Measurements from ENCODE around the gene PRKCA.
"Not testable (repeated sequence)": the region's sequence is repeated elsewhere in the genome, so short reads cannot be mapped to it uniquely, and the experiment has no call there.

Gene PRKCA

DNA sequence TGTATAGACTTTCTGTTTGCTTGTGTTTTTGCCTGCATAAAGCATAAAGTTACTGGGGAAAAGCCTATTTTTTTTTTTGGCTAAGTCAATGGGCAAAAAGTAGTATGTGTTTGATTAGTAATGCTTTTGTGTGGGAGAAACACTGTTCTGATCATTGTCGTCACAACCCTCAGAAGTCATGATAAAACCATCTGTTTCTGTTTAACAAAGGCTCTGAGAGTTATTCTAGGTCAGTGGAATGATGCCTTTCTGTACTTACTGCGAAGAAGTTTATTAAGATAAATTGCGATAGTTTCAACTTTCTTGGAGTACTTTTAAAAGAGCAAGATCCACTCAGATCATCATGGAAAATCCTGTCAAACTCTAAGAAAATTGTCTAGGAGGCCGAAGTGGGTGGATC lies 80.9 kb downstream of the PRKCA start:
- DNase-seq (ENCODE audit: low read depth, low spot score): peak; percentile 52

DNA sequence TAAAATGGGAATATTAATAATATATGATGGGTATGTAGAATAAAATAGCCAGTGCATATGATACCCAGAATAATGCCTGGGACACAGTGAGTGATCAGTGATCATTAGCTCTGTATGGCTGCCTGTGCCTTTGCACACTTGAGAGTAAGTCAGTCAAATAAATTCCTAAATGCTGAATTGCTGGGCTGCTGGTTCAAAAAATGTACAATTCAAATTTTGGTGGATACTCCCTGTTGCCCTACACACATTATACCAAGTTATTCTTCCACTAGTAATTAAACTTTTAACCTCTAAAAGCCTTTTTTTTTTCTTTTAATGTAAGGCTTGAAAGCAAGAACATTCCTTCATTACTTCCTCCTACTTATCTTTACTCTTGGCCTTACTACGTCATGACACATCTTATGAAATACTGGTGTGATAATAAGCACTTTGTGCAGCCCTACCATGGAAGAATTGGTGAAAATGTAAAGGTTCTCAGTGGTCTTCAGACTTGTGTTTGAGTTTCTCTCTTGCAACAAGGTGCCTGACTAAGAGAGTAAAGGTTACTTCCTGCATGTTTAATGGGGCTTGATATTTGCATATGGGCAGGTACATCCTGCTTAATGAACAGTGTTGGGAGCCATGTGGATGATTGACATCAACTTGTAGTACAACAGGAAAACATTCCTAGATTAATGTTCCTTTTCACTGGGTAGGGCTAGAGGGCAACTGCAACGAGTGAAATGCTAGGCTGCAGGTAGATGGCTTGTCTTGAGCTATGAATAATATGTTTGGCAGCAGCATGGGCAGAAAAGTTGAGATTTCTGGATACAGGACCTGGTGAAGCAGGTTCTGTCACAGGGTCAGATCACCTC lies 84.3 kb downstream of the PRKCA start:
- no peak for DNase-seq (ENCODE audit: low read depth, low spot score)

DNA sequence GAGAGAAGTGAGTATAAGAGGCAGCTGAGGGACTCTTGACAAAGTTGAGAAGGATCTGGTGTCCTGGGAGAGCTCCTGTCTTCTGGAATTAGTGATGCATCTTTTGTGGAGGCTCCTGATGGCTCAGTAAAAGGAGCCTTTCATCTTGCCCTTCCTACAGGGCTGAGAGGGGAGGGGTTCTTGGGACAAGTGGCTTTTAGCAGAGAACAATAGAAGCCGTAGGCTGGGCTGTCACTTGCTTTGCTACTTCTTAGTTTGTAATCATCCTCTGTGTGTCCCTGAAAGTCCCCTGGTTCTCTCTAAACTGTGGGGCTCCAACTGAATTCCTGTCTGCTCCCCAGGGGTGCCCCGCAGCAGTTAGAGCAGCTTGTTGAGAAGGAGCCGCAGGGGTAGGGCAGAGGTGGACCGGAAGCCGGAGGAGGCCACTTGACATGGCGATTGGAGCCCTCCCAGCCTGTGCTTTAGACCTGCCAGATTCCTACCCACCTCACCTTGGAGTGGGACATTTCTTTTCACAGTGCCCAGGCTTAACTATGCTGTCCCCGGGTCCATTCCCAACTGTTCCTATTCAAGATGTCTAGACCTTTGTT lies 85.1 kb downstream of the PRKCA start:
- no peak for DNase-seq (ENCODE audit: low read depth, low spot score)

DNA sequence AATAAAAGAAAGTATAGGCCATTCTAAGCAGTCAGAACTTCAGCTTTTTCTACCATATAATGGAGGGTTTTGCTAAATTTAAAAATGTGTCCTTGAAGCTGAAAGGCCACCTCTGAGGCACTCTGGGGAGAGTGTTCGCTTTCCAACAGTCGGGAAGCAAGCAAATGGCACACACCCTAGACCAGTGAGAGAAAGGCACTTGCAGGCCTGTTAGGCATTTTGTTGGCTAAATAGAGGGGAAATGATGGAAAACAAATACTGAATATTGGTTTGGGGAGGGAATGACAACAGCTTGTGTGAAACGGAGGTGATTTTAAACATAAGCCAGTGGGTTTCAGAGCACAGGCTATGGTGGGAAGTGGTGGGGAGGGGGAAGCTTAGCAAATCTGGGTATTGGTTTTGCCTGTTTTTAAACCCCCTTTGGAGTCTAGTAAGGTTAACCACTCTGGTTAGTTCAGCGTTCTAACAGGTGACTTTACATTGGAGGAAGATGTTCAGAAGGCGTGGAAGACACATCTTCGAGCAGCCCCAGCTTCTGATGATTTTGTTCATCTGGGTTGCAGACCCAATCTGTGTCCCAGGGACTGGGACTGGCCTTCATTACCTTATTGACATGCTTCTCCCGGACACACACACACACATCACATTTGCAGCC lies 90.5 kb downstream of the PRKCA start:
- DNase-seq (ENCODE audit: low read depth, low spot score): no peak

DNA sequence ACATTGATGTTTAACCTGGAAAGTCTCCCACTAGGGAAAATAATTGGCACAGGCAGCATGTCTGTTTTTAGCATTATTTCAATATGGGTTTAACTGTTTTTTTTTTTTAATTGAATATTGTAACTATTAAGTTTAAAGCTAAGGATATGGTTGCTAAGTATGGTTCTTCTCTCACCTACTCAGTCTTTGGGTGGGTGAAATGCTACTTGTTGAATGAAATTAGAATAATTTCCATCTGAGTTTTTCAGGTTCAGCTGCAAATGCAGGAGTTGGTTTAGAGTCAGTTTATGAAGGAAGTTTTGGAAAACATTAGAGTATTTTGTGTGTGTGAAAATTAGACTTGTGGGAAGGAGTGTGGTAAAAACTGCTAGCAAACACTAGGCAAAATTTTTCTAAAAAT lies 93.5 kb downstream of the PRKCA start:
- DNase-seq (ENCODE audit: low read depth, low spot score): no peak

DNA sequence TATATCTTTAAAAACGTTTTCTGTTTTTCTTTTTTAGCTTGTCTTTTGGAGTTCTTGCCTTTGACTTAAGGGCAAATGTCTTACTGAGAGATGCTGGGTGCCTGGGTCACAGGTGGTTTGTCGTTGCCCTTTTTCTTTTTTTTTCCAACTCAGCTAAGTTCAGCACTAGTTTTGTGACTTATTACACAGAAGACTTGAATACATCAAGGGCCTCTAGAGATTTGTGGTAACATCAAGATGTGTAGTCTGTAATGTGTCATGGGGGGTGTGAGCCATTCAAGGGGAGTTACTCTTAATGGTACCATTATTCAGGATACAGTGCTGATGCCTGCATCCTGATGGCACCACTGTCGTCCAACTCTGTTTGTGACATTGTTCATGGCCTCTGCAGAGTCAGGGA lies 95.1 kb downstream of the PRKCA start:
- no peak for DNase-seq (ENCODE audit: low read depth, low spot score)

DNA sequence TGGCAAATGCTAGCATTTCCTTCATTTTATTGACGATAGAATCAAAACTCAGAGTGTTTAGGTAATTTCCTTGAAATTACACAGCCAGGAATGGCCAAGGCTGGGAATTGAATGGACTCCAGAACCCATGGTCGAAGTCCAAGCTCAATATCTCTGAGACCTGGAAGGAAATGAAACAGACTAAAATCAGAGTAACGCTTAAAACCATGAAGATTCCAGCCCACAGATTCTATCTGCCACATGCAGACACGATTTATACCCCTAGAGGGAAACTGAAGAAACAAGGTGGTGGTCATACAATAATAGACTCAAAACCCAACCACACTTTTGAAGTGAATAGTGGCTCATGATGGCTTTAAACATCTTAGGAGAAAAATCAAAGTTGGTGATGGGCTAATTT lies 95.6 kb downstream of the PRKCA start:
- DNase-seq (ENCODE audit: low read depth, low spot score): no peak

DNA sequence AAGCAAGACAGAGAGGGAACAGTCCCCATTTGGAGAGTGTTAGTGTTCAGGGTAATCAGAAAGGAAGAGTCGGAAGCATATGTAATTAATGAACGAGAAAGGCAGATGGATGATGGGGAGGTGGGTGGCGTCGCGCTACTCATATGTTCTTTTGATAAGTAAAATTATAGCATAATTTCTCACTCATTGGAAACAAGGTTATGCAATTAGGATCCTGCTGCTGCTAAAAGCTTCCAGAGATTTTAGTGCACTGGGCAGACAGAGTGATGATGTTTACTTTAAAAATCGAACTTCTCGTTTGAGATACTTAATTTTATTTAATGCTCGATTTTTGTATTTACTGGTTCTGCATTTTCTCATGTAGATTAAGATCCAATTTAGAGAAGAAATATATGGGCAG lies 96.2 kb downstream of the PRKCA start:
- no peak for DNase-seq (ENCODE audit: low read depth, low spot score)

DNA sequence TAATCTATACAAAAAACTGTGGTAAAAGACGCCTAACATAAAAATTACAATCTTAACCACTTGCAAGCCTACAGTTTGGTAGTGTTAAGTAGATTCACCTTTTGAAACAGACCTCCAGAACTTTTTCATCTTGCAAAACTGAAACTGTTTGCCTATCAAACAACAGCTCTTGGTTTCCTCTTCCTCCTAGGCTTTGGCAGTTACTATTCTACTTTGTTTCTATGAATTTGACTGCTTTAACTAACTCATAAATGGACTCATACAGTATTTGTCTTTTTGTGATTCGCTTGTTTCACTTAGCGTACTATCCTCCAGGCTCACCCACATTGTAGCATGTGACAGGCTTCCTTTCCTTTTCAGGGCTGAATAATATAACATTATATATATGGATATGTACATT lies 97.0 kb downstream of the PRKCA start:
- DNase-seq (ENCODE audit: low read depth, low spot score): no peak

DNA sequence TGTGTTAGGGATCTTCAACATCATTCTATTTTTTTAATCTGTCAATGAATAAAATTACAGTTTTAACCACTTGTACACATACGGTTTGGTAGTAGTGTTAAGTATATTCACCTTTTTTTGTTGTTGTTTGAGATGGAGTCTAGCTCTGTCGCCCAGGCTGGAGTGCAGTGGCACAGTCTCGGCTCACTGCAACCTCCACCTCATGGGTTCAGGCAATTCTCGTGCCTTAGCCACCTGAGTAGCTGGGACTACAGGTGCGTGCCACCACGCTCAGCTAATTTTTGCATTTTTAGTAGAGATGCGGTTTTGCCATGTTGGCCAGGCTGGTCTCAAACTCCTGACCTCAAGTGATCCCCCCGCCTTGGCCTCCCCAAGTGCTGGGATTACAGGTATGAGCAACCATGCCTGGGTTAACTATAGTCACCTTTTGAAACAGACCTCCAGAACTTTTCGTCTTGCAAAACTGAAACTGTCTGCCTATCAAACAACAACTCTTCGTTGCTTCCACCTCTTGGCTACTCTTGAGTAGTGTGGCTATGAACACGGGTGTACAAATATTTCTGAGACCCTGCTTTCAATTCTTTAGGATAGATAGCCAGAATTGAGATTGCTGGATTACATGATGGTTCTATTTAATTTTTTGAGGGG lies 97.8 kb downstream of the PRKCA start:
- not testable (repeated sequence) for DNase-seq (ENCODE audit: low read depth, low spot score)

DNA sequence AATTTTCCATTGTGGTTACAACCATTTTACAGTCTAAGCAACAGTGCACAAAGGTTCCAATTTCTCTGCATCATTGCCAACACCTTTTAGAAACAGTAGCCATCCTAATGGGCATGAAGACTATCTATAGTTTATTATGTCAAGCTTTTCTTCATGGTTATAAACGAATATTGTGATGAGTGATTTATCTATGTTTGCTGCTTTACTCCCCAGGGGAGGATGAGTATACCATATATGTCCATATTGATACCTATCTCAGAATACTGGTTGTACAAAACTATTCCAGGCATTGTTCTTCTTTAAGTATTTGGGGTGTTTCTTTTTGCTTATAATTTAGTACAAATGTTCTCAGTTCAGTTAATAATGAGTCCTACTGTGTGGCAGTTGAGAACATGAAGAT lies 98.3 kb downstream of the PRKCA start:
- no peak for DNase-seq (ENCODE audit: low read depth, low spot score)

DNA sequence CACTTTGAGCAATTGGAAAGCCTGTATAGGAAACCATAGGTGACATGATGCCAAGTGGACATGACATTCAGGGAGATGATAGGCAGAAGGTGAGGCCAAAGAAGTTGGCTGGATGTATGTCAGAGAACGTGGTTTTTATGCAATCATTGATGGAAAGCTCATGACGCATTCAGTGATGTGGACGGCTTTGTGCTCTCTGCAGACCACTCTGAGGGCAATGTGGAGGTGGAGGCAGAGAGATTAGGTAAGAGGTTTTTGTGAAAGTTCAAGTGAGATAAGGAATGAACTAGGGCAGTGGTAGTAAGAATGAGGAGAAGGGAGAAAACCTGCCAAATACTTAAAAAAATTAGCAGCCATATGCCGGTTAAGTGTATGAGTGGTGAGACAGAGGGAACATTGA lies 99.0 kb downstream of the PRKCA start:
- DNase-seq (ENCODE audit: low read depth, low spot score): no peak

DNA sequence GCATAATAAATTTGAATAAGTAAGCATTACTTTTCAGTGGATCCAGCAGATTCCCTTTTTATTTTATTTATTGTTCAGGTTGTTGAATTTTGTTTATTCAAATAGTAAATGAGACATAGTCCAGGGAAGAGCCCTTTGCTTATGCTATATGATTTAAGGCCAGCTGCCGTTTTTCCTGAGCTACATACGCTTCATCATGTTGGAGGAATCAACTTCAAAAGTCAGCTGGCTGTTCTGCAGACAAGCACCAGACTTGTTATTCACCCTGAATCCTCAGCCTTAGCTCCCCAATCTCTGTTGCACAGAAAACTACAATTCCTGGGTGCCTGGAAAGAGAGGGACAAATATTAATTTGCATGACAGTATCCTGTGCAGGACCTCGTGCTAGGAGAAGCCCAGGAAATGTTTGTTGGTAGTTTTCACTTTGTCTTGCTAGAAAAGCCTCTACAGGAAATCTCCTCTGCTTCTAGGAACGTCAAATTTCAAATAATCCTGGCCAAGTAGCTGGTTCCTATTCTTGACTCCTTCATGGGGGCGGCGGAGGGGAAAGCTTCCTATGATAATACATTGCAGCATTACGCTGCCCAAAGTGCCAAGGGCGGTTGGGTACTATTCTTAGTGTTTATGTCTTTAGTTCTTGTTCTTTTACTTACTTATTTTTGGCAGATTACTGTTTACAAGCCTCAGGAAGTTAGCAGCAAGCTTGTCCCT lies 101.6 kb downstream of the PRKCA start:
- DNase-seq (ENCODE audit: low read depth, low spot score): no peak

DNA sequence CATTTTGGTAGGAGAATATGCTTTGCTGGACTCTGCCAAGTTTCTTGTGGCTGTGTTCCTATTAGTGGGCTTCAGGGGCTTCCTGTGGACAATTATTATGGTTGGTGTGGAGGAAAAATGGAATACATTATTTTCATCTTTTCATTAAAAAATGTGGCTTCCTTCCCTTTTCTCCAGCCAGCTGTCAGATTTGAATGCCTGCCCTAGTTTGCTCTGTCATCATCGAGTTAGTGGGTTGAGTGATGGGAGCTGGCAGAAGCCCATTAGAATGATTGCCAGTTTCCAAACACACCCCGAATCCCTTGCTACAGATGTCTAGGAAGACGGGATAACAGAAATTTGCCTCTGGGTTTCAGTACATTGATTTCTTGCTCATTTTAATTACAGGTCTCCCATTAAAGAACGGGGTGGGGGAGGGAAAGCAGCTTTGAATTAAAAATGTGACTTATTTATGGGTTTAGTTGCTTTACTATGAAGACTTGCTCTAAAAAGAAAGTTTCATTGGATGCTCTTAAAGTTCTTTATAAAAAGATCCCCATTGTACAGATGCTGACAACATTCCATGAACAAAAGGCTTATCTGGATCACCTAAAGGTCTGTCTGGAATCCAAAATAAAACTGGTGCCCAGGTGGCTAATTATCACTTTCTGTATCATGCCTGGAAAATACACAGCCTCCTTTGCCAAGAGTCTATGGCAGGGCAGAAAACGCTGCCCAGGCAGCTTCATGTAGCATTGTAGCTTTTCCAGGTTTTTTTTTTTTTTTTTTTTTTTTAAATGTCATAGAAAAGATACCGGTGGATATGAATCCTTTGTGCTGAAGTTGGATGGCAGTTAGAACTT lies 103.6 kb downstream of the PRKCA start:
- DNase-seq (ENCODE audit: low read depth, low spot score): no peak

DNA sequence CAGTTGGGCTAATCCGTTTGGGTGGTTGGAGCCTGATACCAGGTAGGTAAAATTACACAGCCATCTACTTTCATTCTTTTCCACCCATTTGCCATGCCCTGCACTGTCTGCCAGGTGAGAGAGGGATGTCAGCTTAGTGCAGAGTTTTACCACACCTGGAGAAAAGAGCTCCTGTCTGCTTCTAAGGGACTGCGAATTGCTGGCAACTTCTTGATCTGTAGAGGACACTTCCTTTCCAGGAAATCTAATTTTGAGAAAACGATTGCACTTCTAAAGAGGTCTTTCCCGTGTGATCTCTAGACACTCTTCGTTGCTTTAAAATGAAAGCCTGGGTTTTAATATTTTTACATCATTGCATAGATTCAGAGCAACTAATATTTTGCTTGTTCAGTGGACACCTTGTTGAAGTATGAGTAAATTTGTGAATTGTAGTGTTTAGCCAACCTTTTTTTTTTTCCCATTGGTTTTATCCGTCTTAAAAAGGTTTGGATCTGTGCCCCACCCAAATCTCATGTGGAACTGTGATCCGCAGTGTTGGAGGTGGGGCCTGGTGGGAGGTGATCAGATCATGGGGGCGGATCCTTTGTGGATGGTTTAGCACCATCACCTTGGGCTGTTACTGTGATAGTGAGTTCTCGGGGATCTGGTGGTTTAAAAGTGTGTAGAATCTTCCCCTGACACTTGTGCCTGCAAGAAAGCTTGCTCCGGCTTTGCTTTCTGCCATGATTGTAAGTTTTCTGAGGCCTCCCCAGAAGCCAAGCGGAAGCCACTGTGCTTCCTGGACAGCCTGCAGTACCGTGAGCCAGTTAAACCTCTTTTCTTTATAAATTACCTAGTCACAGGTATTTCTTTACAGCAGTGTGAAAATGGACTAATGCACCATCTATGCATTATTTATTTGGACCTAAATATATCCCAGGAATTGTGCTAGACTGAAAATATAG lies 104.6 kb downstream of the PRKCA start:
- DNase-seq (ENCODE audit: low read depth, low spot score): no peak

DNA sequence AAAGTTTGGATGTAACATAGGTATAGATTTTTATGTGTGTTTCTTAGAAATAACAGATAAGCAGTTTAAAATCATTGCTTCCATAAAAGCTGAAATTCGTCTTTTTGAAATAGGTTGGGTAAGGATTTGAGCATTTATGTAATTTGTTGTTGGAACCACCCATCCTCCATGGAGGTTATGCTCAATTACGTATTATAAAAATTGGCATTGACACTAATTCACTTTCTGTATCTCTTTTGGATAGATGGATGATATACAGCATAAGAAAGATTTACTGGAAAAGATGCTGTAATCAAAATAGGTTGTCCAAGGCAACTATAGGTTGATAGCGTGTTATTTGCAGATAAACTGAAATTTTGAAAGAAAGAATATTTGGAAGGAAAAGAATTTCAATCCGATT lies 105.5 kb downstream of the PRKCA start:
- no peak for DNase-seq (ENCODE audit: low read depth, low spot score)

DNA sequence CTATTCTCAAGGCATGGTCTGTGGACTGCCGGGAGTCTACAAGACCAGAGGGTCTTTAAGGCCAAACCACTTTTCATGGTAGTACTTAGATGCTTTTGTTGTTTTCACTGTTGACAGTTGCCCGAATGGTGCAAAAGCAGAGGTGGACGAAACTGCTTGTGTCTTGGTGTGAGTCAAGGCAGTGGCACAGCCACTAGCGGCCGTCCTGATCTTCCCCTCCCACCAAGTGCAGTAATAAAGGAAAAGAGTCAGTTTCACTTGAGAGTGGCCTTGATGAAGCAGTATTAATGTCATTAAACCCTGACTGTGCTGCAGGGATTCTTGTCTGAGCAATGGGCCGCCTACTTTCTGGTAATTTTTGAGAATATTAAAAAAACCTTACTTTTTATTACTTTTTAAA lies 109.1 kb downstream of the PRKCA start:
- DNase-seq (ENCODE audit: low read depth, low spot score): no peak

DNA sequence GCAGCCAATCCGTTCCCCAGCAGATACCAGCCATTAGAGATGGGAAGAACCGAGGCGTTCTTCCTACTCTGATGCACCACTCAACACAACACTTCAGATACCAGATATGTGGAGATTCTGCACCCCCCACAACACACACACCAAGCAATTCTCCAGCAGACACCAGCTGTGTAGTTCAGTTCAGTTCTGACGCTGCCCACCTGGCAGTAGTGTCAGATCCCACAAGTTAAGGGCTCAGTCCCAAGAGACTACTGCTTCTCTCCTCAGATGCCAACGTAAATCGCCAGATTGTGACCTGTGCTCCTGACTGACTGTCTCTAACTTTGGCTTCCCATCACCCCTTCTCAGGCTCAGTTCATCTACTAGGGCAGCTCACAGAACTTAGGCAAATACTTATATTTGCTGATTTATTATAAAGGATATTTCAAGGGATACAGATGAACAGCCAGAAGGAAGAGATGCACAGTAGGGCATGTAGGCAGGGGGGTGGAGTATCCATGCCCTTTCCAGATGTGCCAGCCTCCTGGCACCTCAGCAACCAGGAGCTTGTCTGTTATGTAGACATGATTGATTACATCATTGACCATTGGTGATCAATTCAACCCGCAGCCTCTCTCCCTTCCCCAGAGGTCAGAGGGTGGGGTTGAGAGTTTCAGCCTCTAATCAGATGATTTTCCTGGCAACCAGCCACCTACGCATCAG lies 110.6 kb downstream of the PRKCA start:
- no peak for DNase-seq (ENCODE audit: low read depth, low spot score)
